Transverse colon (tissue), 4 donors: ENCODE measurements around the gene CERS4.

ENCODE experiments used
- EP300 ChIP-seq: sonication (generic); formaldehyde crosslinking; IDR thresholded peaks from one replicate; pipeline ENCODE4 v1.6.1; 2017; ENCODE audit warnings: antibody characterized with exemption, low read depth
- POLR2A ChIP-seq: fragments of 450-650 bp; IDR thresholded peaks from one replicate; pipeline ENCODE4 v1.6.1; 2016; ENCODE audit warnings: antibody characterized with exemption, mild to moderate bottlenecking, moderate library complexity
- POLR2AphosphoS5 ChIP-seq, 3 donors: sonication (generic); formaldehyde crosslinking; IDR thresholded peaks; one replicate each; pipeline ENCODE4 v1.6.1; 2016; ENCODE audit warnings: antibody characterized with exemption in 3 of 3
- TF ChIP-seq, protein P1 (sequence below), 5 experiments: fragments of 200-600 bp in 3 of 5; fragments of 450-650 bp in 2 of 5; sonication (generic) in 3 of 5; IDR thresholded peaks; 1 replicate in 2 of 5; 2 replicates in 3 of 5; pipeline ENCODE4 v1.5.1; 2016 to 2017; ENCODE audit warnings: antibody characterized with exemption in 5 of 5, inconsistent platforms in 3 of 5, mild to moderate bottlenecking in 2 of 5, moderate library complexity in 1 of 5

DNA sequence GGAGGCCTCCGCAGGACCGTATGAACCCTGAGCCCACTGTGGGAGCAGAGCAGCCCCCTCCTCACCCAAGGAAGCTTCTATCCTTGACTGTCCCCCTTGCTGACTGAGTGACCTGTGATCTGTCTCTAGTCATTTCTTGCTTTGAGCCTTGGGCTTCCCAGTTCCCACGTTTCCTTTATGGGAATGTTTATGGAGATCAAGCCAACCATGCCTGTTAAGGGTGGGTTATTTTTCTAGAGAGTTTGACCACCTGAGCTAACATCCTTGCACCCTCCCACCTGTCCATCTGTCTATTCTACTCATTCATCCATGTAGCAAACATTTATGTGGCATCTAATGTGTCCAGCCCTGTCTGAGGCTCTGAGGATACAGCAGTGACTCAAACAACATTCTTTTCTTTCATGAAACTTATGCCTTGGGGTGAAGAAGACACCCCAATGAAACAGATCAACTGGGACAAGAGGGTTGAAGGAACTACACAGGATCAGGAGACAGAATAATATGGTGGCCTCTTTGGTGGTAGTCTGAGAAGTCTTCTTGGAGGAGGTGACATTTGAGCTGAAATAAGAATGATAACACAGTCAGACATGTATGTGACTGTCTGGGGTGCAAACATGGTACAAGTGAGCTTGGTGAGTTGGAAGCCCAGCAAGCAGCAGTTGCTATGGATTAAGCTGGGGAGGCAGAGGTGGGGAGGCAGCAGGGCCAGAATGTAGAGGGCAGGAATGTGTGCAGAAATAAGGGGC is 30.5 kb downstream of the CERS4 start:
- no peak for TF ChIP-seq POLR2AphosphoS5 (IDR thresholded peaks at IDR 0.05)
- TF ChIP-seq, protein P1, sequence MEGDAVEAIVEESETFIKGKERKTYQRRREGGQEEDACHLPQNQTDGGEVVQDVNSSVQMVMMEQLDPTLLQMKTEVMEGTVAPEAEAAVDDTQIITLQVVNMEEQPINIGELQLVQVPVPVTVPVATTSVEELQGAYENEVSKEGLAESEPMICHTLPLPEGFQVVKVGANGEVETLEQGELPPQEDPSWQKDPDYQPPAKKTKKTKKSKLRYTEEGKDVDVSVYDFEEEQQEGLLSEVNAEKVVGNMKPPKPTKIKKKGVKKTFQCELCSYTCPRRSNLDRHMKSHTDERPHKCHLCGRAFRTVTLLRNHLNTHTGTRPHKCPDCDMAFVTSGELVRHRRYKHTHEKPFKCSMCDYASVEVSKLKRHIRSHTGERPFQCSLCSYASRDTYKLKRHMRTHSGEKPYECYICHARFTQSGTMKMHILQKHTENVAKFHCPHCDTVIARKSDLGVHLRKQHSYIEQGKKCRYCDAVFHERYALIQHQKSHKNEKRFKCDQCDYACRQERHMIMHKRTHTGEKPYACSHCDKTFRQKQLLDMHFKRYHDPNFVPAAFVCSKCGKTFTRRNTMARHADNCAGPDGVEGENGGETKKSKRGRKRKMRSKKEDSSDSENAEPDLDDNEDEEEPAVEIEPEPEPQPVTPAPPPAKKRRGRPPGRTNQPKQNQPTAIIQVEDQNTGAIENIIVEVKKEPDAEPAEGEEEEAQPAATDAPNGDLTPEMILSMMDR (IDR thresholded peaks at IDR 0.05), result no peak
- TF ChIP-seq POLR2A, result no peak
- TF ChIP-seq EP300, result no peak
